ENCODE results near the gene GEMIN7.

- TF ChIP-seq CTCF (IDR thresholded peaks at IDR 0.05; ENCODE audit: poor library complexity): no peak
- no peak for TF ChIP-seq EZH2phosphoT487 (IDR thresholded peaks at IDR 0.05; ENCODE audit: low read depth, severe bottlenecking, unreplicated experiment)
Measured at GRCh38 chr19:45114116-45114515, 35.1 kb downstream of the GEMIN7 start.
